HG03460 (cell line): Measurements from ENCODE around the gene GOLT1A.

ENCODE experiments used
- ATAC-seq: cut with Tn5 transposase; IDR thresholded peaks from one replicate; pipeline ENCODE4 v1.9.1; 2021; ENCODE audit not compliant: unreplicated experiment

GOLT1A gene

GRCh38 chr1:204213668-204214662, at the start of gene GOLT1A:
Gene GOLT1A (minus strand): TSS chr1:204213988. CDS start chr1:204213906, 82 bp downstream.
- ATAC-seq: peak; percentile 83

DNA sequence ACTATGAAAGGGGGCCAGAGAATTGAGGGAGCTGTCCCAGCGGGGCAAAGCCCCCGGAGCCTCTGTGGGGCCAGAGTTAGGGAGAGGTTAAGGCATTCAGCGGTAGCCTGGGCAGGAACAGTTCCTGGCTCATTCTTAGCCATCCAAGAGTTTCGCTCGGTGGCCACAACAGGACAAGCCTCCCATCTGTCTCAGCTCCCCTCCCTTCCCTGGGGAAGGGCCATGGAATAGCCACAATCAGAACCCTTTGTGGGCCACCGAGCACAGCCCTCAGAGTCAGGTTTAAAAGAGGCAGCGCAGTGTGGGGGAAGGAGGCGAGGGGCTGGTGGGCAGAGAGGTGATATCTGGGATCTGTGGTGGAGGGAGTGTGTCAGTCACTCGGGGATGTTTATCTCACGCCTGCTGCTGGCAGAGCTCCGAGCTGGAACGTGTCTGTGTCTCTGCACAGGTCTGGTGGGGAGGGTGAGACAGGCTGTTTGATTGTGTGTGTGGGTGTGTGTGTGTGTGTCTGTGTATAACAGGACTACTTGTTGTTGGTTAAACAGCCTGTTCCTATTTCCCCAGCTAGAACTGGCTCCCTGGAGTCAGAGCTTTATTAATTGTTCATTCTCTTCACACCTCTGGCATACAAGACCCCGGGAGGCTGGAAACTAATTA, 49.6 kb upstream of the GOLT1A start:
- ATAC-seq: no peak

- ATAC-seq: no peak
Measured at GRCh38 chr1:204262506-204263253, 48.9 kb upstream of the GOLT1A start.

GRCh38 chr1:204261746-204262505, 48.1 kb upstream of the GOLT1A start:
- no peak for ATAC-seq

DNA sequence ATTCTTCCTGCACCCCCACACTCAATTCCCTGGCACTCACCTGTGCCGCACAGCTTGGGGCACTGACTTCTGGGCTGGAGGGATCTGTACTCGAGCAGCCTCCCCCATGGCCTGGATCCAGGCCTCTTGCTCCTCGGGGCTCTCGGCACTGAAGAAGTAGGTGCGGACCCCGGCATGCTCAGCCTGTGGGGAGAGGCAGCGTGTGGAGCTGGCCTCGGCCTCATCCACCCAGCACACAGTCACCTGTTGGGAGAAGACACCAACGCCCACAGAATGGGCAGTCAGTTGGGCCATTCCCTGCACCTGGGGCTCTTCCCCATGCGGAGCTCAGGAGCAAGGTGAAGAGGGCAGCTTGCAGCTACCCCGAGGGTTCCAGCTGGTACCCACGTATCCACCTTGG, 47.5 kb upstream of the GOLT1A start:
- ATAC-seq: no peak

GRCh38 chr1:204260601-204261197, 46.9 kb upstream of the GOLT1A start:
- ATAC-seq: no peak

GRCh38 chr1:204259782-204260181, 46.0 kb upstream of the GOLT1A start:
- no peak for ATAC-seq

DNA sequence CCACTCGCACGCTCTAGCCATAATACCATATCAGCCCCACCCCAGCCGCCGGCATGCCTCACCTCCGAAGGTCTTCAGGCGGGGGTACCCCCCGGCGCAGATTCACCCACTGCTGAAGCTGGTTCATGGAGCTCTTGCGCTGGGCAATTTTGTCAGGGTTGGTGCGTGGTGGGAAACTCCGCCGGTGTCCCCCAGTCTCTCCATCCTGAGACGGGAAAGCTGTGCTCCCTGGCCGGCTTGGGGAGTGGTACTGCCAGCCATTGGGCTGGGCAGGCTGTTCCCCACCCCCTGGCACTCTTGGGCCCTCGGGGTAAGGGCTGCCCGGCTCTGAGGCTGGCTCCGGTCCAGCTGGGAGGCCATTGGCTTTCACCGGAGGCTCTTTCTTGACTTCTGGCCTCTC, 45.4 kb upstream of the GOLT1A start:
- ATAC-seq: no peak

DNA sequence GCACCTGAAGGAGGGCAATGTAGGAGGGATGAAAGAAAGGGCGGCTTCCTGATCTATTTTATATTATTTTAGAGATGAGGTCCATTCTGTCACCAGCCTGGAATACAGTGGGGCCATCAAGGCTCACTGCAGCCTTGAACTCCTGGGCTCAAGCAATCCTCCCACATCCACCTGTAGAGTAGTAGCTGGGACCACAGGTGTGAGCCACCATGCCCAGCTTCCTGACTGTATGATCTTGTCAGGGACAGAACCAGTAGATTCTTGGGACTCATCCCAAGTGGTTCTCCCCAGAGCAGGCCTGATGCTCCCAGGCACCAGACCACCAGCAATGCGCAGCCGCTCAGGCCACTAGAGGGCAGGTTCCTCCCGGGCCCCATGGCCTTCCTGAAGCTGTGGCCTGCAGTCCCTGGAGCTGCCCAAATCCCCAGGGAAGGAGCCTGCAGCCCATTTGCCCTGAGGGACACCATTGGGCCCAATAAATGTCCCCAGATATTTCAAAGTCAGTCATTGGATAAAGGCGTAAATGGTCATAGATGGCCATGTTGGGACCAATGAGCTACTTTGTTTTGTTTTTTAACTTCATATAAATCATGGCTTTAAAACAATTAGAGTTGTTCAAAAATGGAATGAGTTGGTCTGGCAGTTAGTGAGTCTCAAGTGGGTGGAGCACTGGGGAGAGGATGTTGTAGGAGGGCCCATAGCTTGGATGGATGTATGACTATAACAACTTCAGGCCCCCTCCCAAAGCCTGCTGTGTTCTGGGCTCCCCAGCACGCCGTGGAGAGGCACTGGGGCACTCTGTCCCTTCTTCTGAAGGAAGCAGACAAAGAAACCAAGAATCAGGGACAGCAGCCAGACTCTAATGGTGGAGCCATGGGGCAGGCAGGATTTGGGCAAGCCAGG, 44.7 kb upstream of the GOLT1A start:
- no peak for ATAC-seq

GRCh38 chr1:204257446-204257845, 43.7 kb upstream of the GOLT1A start:
- ATAC-seq: no peak

DNA sequence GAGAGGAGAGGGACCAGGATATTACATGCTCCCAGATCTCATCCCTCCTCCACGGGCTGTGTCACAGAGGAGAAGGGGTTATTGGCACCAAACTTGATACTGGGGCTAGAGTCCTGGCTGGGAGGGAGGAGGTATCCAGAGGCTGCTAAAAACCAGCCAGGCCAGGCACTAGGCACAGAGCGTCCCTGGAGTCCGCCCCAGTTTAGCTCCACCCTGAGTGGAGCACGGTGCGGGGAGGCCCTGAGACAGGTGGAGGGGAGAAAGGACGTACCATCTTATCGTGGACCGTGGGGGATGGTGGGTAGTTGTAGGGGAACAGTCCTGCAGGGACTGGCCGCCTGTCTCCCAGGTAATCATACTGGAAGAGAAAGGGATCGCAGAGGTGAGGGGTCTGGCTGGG, 42.7 kb upstream of the GOLT1A start:
- ATAC-seq: no peak

GRCh38 chr1:204255966-204256365, 42.2 kb upstream of the GOLT1A start:
- ATAC-seq: no peak

DNA sequence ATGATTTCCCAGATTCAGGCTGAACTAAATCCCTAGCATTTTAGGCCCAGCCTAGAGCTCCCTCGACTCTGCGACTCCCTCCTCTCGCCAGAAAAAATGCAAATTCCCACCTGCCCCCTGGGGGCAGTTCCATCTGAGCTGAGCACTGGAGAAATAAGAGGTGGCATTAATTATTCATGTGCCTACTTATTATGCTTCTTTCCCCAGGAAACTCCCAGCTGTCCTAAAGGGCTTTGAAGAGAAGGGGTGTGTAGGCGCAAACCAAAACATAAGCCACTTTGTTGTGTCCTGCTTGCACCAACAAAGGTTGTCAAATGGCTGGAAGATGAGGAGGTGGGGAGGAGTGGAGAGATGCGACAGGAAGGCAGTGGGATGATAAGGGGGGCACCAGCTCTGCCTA, 41.4 kb upstream of the GOLT1A start:
- ATAC-seq: no peak

DNA sequence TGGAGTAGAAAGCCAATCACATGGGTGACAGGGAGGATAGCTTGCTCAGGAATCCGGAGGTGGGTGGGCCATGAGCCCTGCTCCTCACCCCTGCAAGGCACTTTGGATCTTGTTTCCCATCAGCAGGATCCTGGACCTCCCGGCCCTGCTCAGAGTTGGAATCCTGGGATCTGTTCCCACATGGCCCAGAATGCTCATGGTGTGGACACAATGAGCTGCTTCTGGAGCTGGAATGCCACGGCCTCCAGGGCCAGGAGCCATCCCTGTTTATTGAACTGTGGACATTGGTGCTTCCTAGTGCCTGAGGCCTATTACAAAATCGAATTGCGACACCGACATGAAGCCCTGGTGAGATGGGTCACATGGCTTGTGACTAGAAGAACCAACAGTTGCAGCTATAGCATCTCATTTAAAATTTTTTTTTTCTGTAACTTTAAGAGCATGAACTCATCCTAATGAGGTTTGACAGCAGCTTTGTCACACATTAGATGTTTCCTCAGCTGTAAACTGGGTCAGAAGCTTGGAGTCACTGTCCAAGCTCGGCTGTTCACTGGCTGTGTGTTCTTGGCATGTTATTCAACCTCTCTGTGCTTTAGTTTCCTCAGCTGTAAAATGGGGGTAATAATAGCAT, 40.4 kb upstream of the GOLT1A start:
- no peak for ATAC-seq

DNA sequence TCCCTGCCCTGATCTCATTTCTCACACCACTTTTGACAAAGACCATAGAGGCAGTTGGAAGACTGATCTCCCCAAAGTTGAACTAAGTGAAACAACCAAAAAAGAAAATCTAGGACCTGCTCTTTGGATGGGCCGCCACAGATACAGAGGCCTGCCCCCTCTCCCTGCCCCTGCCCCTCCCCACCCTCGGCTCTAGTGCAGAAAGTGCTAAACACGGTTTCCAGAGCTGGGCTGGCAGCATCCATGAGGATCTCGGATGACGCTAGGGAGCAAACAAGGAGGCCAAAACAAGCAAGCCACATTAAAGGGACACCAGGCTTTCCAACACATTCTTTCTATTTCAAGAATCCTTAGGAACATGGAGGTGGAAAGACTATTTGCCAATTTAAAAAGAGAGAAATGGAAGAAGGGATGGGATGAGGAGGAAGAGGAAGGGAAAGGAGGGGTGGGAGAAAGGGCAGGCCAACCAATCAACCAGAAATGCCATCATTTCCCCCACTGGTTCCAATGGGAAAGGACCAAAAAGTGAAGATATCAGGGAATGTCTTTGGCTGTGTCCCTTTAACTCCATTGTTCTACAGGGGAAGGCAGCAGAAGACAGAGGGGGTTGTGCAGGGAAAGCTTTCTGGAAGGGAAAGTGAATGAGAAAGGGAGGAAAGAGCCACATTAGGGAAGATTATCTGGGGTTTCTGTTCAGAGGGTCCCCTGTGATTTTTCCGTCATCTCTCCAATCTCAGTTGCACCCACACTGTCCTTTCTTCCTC, 38.3 kb upstream of the GOLT1A start:
- ATAC-seq: no peak

DNA sequence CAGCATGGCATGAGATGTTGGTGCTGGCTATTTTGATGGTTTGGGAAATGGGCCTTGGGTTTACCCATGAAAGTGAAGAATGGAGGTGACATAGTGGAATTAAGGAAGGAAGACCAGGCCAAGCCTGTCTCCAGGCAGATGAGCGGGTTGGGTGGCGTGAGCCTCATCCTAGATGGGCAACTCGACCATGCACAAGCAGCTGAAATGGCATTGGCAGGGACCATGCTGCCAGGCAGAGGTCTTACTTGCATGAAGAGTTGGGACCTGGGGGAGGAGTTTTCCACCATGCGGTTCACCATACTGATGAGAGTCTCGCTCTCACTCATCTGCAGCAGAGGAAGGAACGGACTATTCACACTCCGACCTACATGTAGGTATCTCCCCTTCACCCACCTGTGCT, 37.5 kb upstream of the GOLT1A start:
- no peak for ATAC-seq

- ATAC-seq: no peak
Measured at GRCh38 chr1:204250428-204251030, 36.7 kb upstream of the GOLT1A start.
